Endothelial cell of umbilical vein (primary cell): ENCODE results near the gene DUSP3.

Source experiments
- EZH2 ChIP-seq: IDR thresholded peaks from 2 replicates; pipeline ENCODE4 v1.6.1; 2012; ENCODE audit warnings: borderline replicate concordance, low read depth, mild to moderate bottlenecking, moderate library complexity, low read length, inconsistent platforms; ENCODE audit not compliant: severe bottlenecking
- MYC ChIP-seq: IDR thresholded peaks from one replicate; pipeline ENCODE4 v1.6.1; 2011; ENCODE audit warnings: mild to moderate bottlenecking, low read depth, low read length
- POLR2A ChIP-seq: IDR thresholded peaks from 2 replicates; pipeline ENCODE4 v1.6.1; 2012; ENCODE audit warnings: low read depth, mild to moderate bottlenecking, control low read depth, low read length
- POLR2AphosphoS5 ChIP-seq: IDR thresholded peaks from 2 replicates; pipeline ENCODE4 v1.6.1; 2012; ENCODE audit warnings: low read depth, mild to moderate bottlenecking, control low read depth, low read length, moderate library complexity; ENCODE audit not compliant: insufficient read depth
- TF ChIP-seq, protein P1 (sequence below): IDR thresholded peaks from 2 replicates; pipeline ENCODE4 v1.6.1; 2011; ENCODE audit not compliant: insufficient read depth, insufficient read length
- TF ChIP-seq, protein P2 (sequence below), 2 donors: IDR thresholded peaks; 1 replicate in 1 of 2; 2 replicates in 1 of 2; pipeline ENCODE4 v1.5.1; 2011; ENCODE audit warnings: low read length in 2 of 2, mild to moderate bottlenecking in 2 of 2, moderate library complexity in 2 of 2, control low read depth in 1 of 2, inconsistent platforms in 1 of 2, low read depth in 1 of 2; ENCODE audit not compliant: insufficient read depth in 1 of 2; ENCODE audit errors: extremely low read depth in 1 of 2

DNA sequence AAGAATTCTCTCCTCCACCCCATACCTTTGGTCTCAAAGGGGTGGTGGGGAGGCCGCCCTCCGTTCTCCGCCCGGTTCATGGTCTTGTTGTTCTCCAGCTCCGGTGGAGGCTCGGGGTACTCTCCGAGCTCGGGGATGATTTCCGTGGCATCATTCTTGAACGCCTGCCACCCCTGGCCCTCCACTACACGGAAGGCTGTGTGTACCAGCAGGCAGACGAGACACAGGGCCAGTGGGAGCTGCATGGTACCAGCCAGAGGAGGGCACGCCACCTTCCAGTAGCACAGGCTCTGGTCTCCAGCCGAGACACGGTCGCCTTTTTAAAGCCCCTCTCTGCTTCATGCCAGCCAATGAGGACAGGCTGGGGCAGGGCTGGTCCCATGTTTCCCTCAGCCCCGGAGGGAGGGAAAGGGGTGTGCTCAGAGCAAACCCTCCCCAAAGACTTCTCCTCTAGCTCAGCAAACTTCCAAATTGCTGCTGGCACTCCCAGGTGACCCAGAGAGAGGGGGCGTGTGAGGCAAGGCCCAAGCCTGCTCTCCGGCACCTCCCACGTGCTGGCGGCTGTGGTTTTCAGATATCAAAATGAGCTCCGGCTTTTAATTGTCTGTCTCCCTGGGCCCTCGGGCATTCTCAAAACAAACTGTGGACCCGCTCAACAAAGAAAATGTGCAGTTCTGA, 20.1 kb downstream of the DUSP3 start, which contains the start of gene SOST:
- TF ChIP-seq, protein P1, sequence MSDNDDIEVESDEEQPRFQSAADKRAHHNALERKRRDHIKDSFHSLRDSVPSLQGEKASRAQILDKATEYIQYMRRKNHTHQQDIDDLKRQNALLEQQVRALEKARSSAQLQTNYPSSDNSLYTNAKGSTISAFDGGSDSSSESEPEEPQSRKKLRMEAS, result no peak
- TF ChIP-seq, protein P2, sequence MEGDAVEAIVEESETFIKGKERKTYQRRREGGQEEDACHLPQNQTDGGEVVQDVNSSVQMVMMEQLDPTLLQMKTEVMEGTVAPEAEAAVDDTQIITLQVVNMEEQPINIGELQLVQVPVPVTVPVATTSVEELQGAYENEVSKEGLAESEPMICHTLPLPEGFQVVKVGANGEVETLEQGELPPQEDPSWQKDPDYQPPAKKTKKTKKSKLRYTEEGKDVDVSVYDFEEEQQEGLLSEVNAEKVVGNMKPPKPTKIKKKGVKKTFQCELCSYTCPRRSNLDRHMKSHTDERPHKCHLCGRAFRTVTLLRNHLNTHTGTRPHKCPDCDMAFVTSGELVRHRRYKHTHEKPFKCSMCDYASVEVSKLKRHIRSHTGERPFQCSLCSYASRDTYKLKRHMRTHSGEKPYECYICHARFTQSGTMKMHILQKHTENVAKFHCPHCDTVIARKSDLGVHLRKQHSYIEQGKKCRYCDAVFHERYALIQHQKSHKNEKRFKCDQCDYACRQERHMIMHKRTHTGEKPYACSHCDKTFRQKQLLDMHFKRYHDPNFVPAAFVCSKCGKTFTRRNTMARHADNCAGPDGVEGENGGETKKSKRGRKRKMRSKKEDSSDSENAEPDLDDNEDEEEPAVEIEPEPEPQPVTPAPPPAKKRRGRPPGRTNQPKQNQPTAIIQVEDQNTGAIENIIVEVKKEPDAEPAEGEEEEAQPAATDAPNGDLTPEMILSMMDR (IDR thresholded peaks at IDR 0.05; ENCODE audit: extremely low read depth in 1 of 2, insufficient read depth in 1 of 2, low read depth in 1 of 2, low read length in 2 of 2), result no peak
- TF ChIP-seq POLR2AphosphoS5 (no peak), MYC (no peak), POLR2A (no peak), EZH2 (no peak)
